HepG2 (cell line): ENCODE data around the gene BCL2L2. TPM values are rescaled to one million over a fixed set of nuclear protein-coding genes. Genes with fewer than 3 reads are reported as not detected.
A peak's percentile ranks its signal among the peaks of the same experiment; 100 is the strongest.

Experiments used
- CHD2 ChIP-seq: IDR thresholded peaks from 2 replicates; pipeline ENCODE4 v1.6.1; 2011; ENCODE audit warnings: low read depth, low read length, improper control_type of control experiment
- KAT7 ChIP-seq: IDR thresholded peaks from 2 replicates; pipeline ENCODE4 v1.6.1; 2018; ENCODE audit warnings: borderline replicate concordance, missing compliant biosample characterization
- MTF1 ChIP-seq: sonication (generic); formaldehyde crosslinking; IDR thresholded peaks from 2 replicates; pipeline ENCODE4 v1.5.0; 2020; ENCODE audit warnings: missing genetic modification reagents
- PPARG ChIP-seq: conservative IDR thresholded peaks from 2 replicates; pipeline ENCODE4 v1.6.1; 2016; ENCODE audit warnings: missing biosample characterization, missing genetic modification reagents
- SOX13 ChIP-seq, 3 experiments: fragments of 450-650 bp in 1 of 3; sonication (generic) in 1 of 3; formaldehyde crosslinking in 1 of 3; IDR thresholded peaks in 2 of 3; conservative IDR thresholded peaks in 1 of 3; 2 replicates each; pipeline versions ENCODE4 v1.5.0 to v1.6.1; 2016 to 2020; ENCODE audit warnings: antibody characterized with exemption in 1 of 3, mild to moderate bottlenecking in 1 of 3, missing compliant biosample characterization in 1 of 3, missing genetic modification reagents in 1 of 3, moderate library complexity in 1 of 3
- SP5 ChIP-seq: IDR thresholded peaks from 2 replicates; pipeline ENCODE4 v1.6.1; 2016; ENCODE audit warnings: low read depth, borderline replicate concordance
- TARDBP ChIP-seq: sonication (generic); formaldehyde crosslinking; IDR thresholded peaks from 2 replicates; pipeline ENCODE4 v1.8.0; 2022; ENCODE audit warnings: mild to moderate bottlenecking, missing genetic modification reagents
- ZKSCAN5 ChIP-seq: sonication (generic); formaldehyde crosslinking; IDR thresholded peaks from 2 replicates; pipeline ENCODE4 v1.5.1; 2020; ENCODE audit warnings: mild to moderate bottlenecking, missing genetic modification reagents
- ZNF263 ChIP-seq: sonication (generic); formaldehyde crosslinking; IDR thresholded peaks from 2 replicates; pipeline ENCODE4 v1.4.0; 2020; ENCODE audit warnings: missing genetic modification reagents
- ZNF354B ChIP-seq: sonication (generic); formaldehyde crosslinking; IDR thresholded peaks from 2 replicates; pipeline ENCODE4 v1.8.0; 2022; ENCODE audit warnings: mild to moderate bottlenecking, missing genetic modification reagents
- ZNF503 ChIP-seq: sonication (generic); formaldehyde crosslinking; IDR thresholded peaks from 2 replicates; pipeline ENCODE4 v1.4.0; 2020; ENCODE audit warnings: missing genetic modification reagents
- ZNF788 ChIP-seq: sonication (generic); formaldehyde crosslinking; IDR thresholded peaks from 2 replicates; pipeline ENCODE4 v1.5.0; 2020; ENCODE audit warnings: mild to moderate bottlenecking, missing genetic modification reagents, borderline replicate concordance
- ZNF891 ChIP-seq: sonication (generic); formaldehyde crosslinking; IDR thresholded peaks from 2 replicates; pipeline ENCODE4 v1.5.0; 2020; ENCODE audit warnings: mild to moderate bottlenecking, missing genetic modification reagents
- ZSCAN25 ChIP-seq: sonication (generic); formaldehyde crosslinking; IDR thresholded peaks from 2 replicates; pipeline ENCODE4 v1.8.0; 2022; ENCODE audit warnings: mild to moderate bottlenecking, missing genetic modification reagents
- polyA plus RNA-seq, 8 experiments: library from polyadenylated mRNA; depleted of rRNA in 3 of 8; stranded (reverse) in 7 of 8; unstranded in 1 of 8; fragments of >200 nt; fragmentation: Illumina TruSeq in 4 of 8; extraction: Trizol in 4 of 8; gene quantifications; 2 replicates each; pipeline versions ENCODE4 v1.2.1 to v1.2.3, GENCODE V29; 2011 to 2016; ENCODE audit warnings: low read depth in 4 of 8, missing spikeins in 1 of 8, mixed read lengths in 1 of 8; ENCODE audit not compliant: insufficient read depth in 1 of 8
- total RNA-seq, 5 experiments: library from RNA; depleted of rRNA; stranded (reverse); fragments of >200 nt; fragmentation: Illumina TruSeq; extraction: Trizol; gene quantifications; 2 replicates each; pipeline ENCODE4 v1.2.3, GENCODE V29; 2016; ENCODE audit warnings: low read depth in 1 of 5
- TF ChIP-seq, protein P1 (sequence below): sonication (generic); formaldehyde crosslinking; IDR thresholded peaks from 2 replicates; pipeline ENCODE4 v1.8.0; 2022; ENCODE audit warnings: mild to moderate bottlenecking, missing genetic modification reagents, moderate library complexity
- TF ChIP-seq, protein P2 (sequence below): sonication (generic); formaldehyde crosslinking; IDR thresholded peaks from 2 replicates; pipeline ENCODE4 v1.8.0; 2022; ENCODE audit warnings: missing genetic modification reagents, low read depth, mild to moderate bottlenecking, borderline replicate concordance
- TF ChIP-seq, protein P3 (sequence below): sonication (generic); formaldehyde crosslinking; IDR thresholded peaks from one replicate; pipeline ENCODE4 v1.5.1; 2020; ENCODE audit warnings: mild to moderate bottlenecking, missing genetic modification reagents; ENCODE audit errors: not compliant biosample characterization

Gene BCL2L2
- total and polyA plus RNA-seq, 2 of the 13 experiments (the other 11 are each of a cell fraction or from before 2014, with no cell fraction given) = 28.1 to 49.8 TPM

DNA sequence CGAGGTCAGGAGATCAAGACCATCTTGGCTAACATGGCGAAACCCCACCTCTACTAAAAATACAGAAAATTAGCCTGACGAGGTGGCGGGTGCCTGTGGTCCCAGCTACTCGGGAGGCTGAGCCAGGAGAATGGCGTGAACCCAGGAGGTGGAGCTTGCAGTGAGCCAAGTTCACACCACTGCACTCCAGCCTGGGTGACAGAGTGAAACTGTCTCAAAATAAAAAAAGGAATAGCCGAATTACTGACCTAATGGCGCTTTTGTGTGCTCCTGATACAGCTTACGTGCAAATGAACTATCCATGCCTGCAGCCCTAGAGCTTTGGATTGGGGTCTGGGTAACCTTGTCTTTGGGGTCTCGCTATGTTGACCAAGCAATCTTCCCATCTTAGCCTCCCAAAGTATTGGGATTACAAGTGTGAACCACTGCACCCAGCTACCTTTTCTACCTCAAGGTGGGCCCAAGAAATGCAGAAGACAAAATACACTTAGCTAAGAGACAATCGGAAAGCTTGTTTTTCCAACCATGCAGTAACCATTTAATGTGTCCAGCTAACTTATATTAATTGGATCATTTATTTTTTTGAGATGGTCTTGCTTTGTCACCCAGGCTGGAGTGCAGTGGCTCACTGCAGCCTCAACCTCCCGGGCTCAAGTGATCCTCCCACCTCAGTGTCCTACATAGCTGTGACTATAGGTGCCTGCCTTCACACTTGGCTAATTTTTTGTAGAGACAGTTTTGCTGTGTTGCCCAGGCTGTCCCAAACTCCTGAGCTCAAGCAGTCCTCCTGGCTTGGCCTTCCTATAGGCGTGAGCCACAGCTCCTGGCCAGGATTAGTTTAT is 20.1 kb downstream of the BCL2L2 start (continued):
- TF ChIP-seq, protein P1, sequence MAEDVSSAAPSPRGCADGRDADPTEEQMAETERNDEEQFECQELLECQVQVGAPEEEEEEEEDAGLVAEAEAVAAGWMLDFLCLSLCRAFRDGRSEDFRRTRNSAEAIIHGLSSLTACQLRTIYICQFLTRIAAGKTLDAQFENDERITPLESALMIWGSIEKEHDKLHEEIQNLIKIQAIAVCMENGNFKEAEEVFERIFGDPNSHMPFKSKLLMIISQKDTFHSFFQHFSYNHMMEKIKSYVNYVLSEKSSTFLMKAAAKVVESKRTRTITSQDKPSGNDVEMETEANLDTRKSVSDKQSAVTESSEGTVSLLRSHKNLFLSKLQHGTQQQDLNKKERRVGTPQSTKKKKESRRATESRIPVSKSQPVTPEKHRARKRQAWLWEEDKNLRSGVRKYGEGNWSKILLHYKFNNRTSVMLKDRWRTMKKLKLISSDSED = no peak
- TF ChIP-seq TARDBP (CRISPR knock-in tag) (no peak), ZNF503 (CRISPR knock-in tag) (no peak), ZNF891 (CRISPR knock-in tag) (no peak; the same call in 1 of the 2 replicates), ZNF354B (no peak; the same call in 1 of the 2 replicates), CHD2 (no peak), KAT7 (CRISPR knock-in tag) (no peak), MTF1 (CRISPR knock-in tag) (no peak), ZSCAN25 (CRISPR knock-in tag) (no peak), SOX13 (IDR thresholded peaks at IDR 0.05) (no peak), SOX13 (CRISPR knock-in tag; conservative IDR thresholded peaks at IDR 0.05 in 1 of 2, IDR thresholded peaks at IDR 0.05 in 1 of 2) (0 out of 4 replicates have a peak, but pooled peaks of 1 of the 2 experiments have one; percentile 78), SP5 (CRISPR knock-in tag) (0 out of 2 replicates have a peak, but pooled peaks have one; percentile 8), ZNF263 (CRISPR knock-in tag) (no peak), ZNF788 (CRISPR knock-in tag) (no peak), PPARG (no peak), ZKSCAN5 (CRISPR knock-in tag) (no peak)
- TF ChIP-seq, protein P2, sequence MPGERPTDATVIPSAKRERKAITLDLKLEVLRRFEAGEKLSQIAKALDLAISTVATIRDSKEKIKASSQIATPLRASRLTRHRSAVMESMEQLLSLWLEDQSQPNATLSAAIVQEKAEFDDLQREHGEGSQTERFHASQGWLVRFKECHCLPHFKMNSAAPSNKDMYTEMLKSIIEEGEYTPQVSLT = no peak
- TF ChIP-seq, protein P3, sequence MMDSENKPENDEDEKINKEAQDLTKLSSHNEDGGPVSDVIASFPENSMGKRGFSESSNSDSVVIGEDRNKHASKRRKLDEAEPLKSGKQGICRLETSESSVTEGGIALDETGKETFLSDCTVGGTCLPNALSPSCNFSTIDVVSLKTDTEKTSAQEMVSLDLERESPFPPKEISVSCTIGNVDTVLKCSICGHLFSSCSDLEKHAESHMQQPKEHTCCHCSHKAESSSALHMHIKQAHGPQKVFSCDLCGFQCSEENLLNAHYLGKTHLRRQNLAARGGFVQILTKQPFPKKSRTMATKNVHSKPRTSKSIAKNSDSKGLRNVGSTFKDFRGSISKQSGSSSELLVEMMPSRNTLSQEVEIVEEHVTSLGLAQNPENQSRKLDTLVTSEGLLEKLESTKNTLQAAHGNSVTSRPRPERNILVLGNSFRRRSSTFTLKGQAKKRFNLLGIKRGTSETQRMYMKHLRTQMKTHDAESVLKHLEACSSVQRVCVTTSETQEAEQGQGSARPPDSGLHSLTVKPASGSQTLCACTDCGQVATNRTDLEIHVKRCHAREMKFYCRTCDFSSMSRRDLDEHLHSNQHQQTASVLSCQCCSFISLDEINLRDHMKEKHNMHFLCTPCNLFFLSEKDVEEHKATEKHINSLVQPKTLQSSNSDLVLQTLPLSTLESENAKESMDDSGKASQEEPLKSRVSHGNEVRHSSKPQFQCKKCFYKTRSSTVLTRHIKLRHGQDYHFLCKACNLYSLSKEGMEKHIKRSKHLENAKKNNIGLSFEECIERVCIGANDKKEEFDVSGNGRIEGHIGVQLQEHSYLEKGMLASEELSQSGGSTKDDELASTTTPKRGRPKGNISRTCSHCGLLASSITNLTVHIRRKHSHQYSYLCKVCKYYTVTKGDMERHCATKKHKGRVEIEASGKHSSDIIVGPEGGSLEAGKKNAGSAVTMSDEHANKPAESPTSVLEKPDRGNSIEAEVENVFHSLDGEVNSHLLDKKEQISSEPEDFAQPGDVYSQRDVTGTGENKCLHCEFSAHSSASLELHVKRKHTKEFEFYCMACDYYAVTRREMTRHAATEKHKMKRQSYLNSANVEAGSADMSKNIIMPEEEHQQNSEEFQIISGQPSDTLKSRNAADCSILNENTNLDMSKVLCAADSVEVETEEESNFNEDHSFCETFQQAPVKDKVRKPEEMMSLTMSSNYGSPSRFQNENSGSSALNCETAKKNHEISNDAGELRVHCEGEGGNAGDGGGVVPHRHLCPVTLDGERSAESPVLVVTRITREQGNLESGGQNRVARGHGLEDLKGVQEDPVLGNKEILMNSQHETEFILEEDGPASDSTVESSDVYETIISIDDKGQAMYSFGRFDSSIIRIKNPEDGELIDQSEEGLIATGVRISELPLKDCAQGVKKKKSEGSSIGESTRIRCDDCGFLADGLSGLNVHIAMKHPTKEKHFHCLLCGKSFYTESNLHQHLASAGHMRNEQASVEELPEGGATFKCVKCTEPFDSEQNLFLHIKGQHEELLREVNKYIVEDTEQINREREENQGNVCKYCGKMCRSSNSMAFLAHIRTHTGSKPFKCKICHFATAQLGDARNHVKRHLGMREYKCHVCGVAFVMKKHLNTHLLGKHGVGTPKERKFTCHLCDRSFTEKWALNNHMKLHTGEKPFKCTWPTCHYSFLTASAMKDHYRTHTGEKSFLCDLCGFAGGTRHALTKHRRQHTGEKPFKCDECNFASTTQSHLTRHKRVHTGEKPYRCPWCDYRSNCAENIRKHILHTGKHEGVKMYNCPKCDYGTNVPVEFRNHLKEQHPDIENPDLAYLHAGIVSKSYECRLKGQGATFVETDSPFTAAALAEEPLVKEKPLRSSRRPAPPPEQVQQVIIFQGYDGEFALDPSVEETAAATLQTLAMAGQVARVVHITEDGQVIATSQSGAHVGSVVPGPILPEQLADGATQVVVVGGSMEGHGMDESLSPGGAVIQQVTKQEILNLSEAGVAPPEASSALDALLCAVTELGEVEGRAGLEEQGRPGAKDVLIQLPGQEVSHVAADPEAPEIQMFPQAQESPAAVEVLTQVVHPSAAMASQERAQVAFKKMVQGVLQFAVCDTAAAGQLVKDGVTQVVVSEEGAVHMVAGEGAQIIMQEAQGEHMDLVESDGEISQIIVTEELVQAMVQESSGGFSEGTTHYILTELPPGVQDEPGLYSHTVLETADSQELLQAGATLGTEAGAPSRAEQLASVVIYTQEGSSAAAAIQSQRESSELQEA (CRISPR knock-in tag) = no peak
